K562 (cell line): ENCODE results near the gene NXT1. TPM values are rescaled to one million over a fixed set of nuclear protein-coding genes. Genes with fewer than 3 reads are reported as not detected.
A peak's percentile ranks its signal among the peaks of the same experiment; 100 is the strongest.

Experiments
- BRF2 ChIP-seq: IDR thresholded peaks from 3 replicates; pipeline ENCODE4 v1.6.1; 2011; ENCODE audit warnings: borderline replicate concordance, mild to moderate bottlenecking; ENCODE audit not compliant: insufficient read length, insufficient read depth
- CHD4 ChIP-seq: fragments of 200-600 bp; sonication (generic); IDR thresholded peaks from 3 replicates; pipeline ENCODE4 v1.6.1; 2012; ENCODE audit warnings: low read depth, mild to moderate bottlenecking, mixed read lengths, low read length, inconsistent platforms; ENCODE audit not compliant: insufficient read depth, insufficient replicate concordance, poor library complexity, severe bottlenecking
- COPS2 ChIP-seq: fragments of 450-650 bp; conservative IDR thresholded peaks from 2 replicates; pipeline ENCODE4 v1.6.1; 2016; ENCODE audit warnings: mild to moderate bottlenecking, moderate library complexity
- KDM1A ChIP-seq, 2 experiments: fragments of 450-650 bp; IDR thresholded peaks; 2 replicates each; pipeline ENCODE4 v1.6.1; 2016; ENCODE audit warnings: mild to moderate bottlenecking in 2 of 2
- KLF10 ChIP-seq: fragments of 250-450 bp; sonication (Bioruptor Pico); IDR thresholded peaks from 2 replicates; pipeline ENCODE4 v1.6.1; 2021; ENCODE audit warnings: matching md5 sums
- MTA3 ChIP-seq: fragments of 450-650 bp; formaldehyde crosslinking; IDR thresholded peaks from 2 replicates; pipeline ENCODE4 v1.6.1; 2017; ENCODE audit warnings: mild to moderate bottlenecking, borderline replicate concordance
- MYC ChIP-seq, 2 experiments: fragments of 250-450 bp in 1 of 2; sonication (Bioruptor Pico) in 1 of 2; IDR thresholded peaks; 2 replicates each; pipeline versions ENCODE4 v1.5.1 to v1.6.1; 2012 to 2021; ENCODE audit warnings: low read depth in 2 of 2, borderline replicate concordance in 1 of 2, improper control_type of control experiment in 1 of 2, low read length in 1 of 2, mild to moderate bottlenecking in 1 of 2, moderate library complexity in 1 of 2
- NFE2L1 ChIP-seq: fragments of 450-650 bp; IDR thresholded peaks from 2 replicates; pipeline ENCODE4 v1.6.1; 2016; ENCODE audit warnings: missing genetic modification characterization, low read depth, mild to moderate bottlenecking, missing compliant biosample characterization, moderate library complexity, borderline replicate concordance
- NFIX ChIP-seq: fragments of 250-450 bp; sonication (Bioruptor Pico); IDR thresholded peaks from 2 replicates; pipeline ENCODE4 v1.4.0; 2020; ENCODE audit warnings: low read depth, mild to moderate bottlenecking, moderate library complexity
- PURB ChIP-seq: sonication (generic); formaldehyde crosslinking; IDR thresholded peaks from 2 replicates; pipeline ENCODE4 v1.9.0; 2021; ENCODE audit warnings: low read depth, mild to moderate bottlenecking, missing genetic modification reagents
- RB1 ChIP-seq: fragments of 450-650 bp; IDR thresholded peaks from 2 replicates; pipeline ENCODE4 v1.6.1; 2017; ENCODE audit warnings: low read depth, mild to moderate bottlenecking
- SIN3B ChIP-seq: fragments of 450-650 bp; IDR thresholded peaks from 2 replicates; pipeline ENCODE4 v1.6.1; 2017; ENCODE audit warnings: low read depth, mild to moderate bottlenecking, moderate library complexity
- SRF ChIP-seq, 2 experiments: fragments of 250-450, 450-650 bp in 1 of 2; sonication (Bioruptor Pico) in 1 of 2; sonication (generic) in 1 of 2; formaldehyde crosslinking; IDR thresholded peaks; 2 replicates each; pipeline versions ENCODE4 v1.5.0 to v1.5.1; 2020 to 2022; ENCODE audit warnings: mild to moderate bottlenecking in 1 of 2, missing genetic modification reagents in 1 of 2
- SUPT5H ChIP-seq: fragments of 450-650 bp; IDR thresholded peaks from 2 replicates; pipeline ENCODE4 v1.6.1; 2016
- VEZF1 ChIP-seq: fragments of 200-800 bp; sonication (Bioruptor generic); IDR thresholded peaks from 2 replicates; pipeline ENCODE4 v1.6.1; 2017; ENCODE audit warnings: missing genetic modification characterization, missing compliant biosample characterization
- polyA plus RNA-seq, 8 experiments: library from polyadenylated mRNA; depleted of rRNA in 4 of 8; stranded (reverse) in 5 of 8; unstranded in 3 of 8; fragments of >200 nt; fragmentation: Nextera tagmentation in 2 of 8; fragmentation: Illumina TruSeq in 1 of 8; extraction: Ambion mirVana in 2 of 8; extraction: Trizol in 1 of 8; gene quantifications; 2 replicates each; pipeline versions ENCODE4 v1.2.1 to v1.2.3, GENCODE V29; 2011 to 2014; ENCODE audit warnings: inconsistent platforms in 1 of 8, missing spikeins in 1 of 8
- total RNA-seq, 7 experiments: library from RNA; depleted of rRNA in 6 of 7; stranded (reverse); fragments of >200 nt in 6 of 7; fragmentation: Illumina TruSeq in 2 of 7; extraction: Trizol in 2 of 7; gene quantifications; 2 replicates each; pipeline versions ENCODE4 v1.2.1 to v1.2.3, GENCODE V29; 2011 to 2021; ENCODE audit warnings: low replicate concordance in 1 of 7

NXT1 gene
- total and polyA plus RNA-seq, 9 of the 15 experiments (the other 6 are each of a cell fraction or from before 2014, with no cell fraction given), result 7.7 to 50.9 (median 35.6) TPM

- TF ChIP-seq RB1, result no peak
- peak; percentile 63; the same call in 1 of the 2 replicates for TF ChIP-seq MTA3
- no peak for TF ChIP-seq NFE2L1 (tag)
- TF ChIP-seq NFIX (CRISPR knock-in tag), result no peak
- no peak for TF ChIP-seq KDM1A (IDR thresholded peaks at IDR 0.05)
- peak; percentile 53; the same call in 1 of the 2 replicates for TF ChIP-seq SUPT5H
- TF ChIP-seq MYC (IDR thresholded peaks at IDR 0.05; ENCODE audit: low read depth, low read length), result peak; percentile 80
- TF ChIP-seq MYC (CRISPR knock-in tag; IDR thresholded peaks at IDR 0.05; ENCODE audit: borderline replicate concordance, low read depth), result no peak
- TF ChIP-seq PURB (CRISPR knock-in tag), result no peak
- no peak; the same call in 1 of the 2 replicates for TF ChIP-seq VEZF1 (CRISPR knock-in tag)
- no peak for TF ChIP-seq BRF2
- 0 out of 2 replicates have a peak, but pooled peaks have one; percentile 22 for TF ChIP-seq SIN3B
- TF ChIP-seq SRF (CRISPR knock-in tag; IDR thresholded peaks at IDR 0.05), result 0 out of 4 replicates have a peak, but pooled peaks of 1 of the 2 experiments have one; percentile 39
- TF ChIP-seq CHD4, result no peak
- TF ChIP-seq COPS2, result no peak
- TF ChIP-seq KLF10 (CRISPR knock-in tag), result no peak
Measured at GRCh38 chr20:23357767-23358562, 7.4 kb downstream of the NXT1 start (continued).
